Activated naive CD8-positive, alpha-beta T cell treated with anti-CD3 and anti-CD28 coated beads, Interleukin-2, amount 10 ng/mL, durations not matched to agents 7 days and 5 days (primary cell): Measurements from ENCODE around the gene ESPNL. TPM values are rescaled to one million over a fixed set of nuclear protein-coding genes. Genes with fewer than 3 reads are reported as not detected.
A peak's percentile ranks its signal among the peaks of the same experiment; 100 is the strongest.

Source experiments
- ATAC-seq: fragments of 150-1000 bp; cut with Tn5 transposase; one replicate; pipeline ENCODE4 v1.10.0; 2021; ENCODE audit warnings: low read depth, moderate library complexity
- POLR2A ChIA-PET: fragments of 350-600 bp; sonication (Branson Sonifier 250); formaldehyde crosslinking; loops from one replicate; lab custom pipeline; 2021; ENCODE audit warnings: antibody characterized with exemption; lab: Charles Lee
- DNase-seq: peaks from one replicate; pipeline ENCODE4 v3.0.0; 2021
- H3K27ac Mint-ChIP-seq: one replicate; pipeline ENCODE4 v1.8.0; 2022; ENCODE audit warnings: mild to moderate bottlenecking, mixed read lengths
- H3K27me3 Mint-ChIP-seq: one replicate; pipeline ENCODE4 v1.8.0; 2022; ENCODE audit warnings: mild to moderate bottlenecking, moderate library complexity, mixed read lengths
- H3K36me3 Mint-ChIP-seq: one replicate; pipeline ENCODE4 v1.8.0; 2021; ENCODE audit warnings: mild to moderate bottlenecking, mixed read lengths
- H3K4me1 Mint-ChIP-seq: one replicate; pipeline ENCODE4 v1.8.0; 2021; ENCODE audit warnings: mixed read lengths
- H3K4me3 Mint-ChIP-seq: one replicate; pipeline ENCODE4 v1.8.0; 2022; ENCODE audit warnings: mild to moderate bottlenecking, moderate library complexity, mixed read lengths
- H3K9me3 Mint-ChIP-seq: one replicate; pipeline ENCODE4 v1.8.0; 2021; ENCODE audit warnings: mixed read lengths
- total RNA-seq, 2 experiments: library from RNA; stranded (reverse); gene quantifications; one replicate each; pipeline ENCODE4 v1.2.3, GENCODE V29; 2021

The ESPNL gene
- total RNA-seq, 2 experiments from 2014 or later = 0.09 to 0.11 TPM

GRCh38 chr2:238134393-238134785 lies 34.2 kb downstream of the ESPNL start:
- Mint-ChIP-seq H3K27me3 (no peaks in the 10 kb centered on the region), H3K9me3 (no peaks in the 10 kb centered on the region), H3K4me1 (no peaks in the 10 kb centered on the region), H3K4me3 (no peak overlapping the region), H3K36me3 (no peaks in the 10 kb centered on the region), H3K27ac (no peak overlapping the region)
- no peak for ATAC-seq
- POLR2A ChIA-PET = no interaction called here
- no peak for DNase-seq

- no peaks in the 10 kb centered on the region for H3K9me3 Mint-ChIP-seq
- ATAC-seq (no peak), DNase-seq (no peak)
- H3K4me3 Mint-ChIP-seq = no peak overlapping the region
- H3K27me3 Mint-ChIP-seq = no peaks in the 10 kb centered on the region
- no peaks in the 10 kb centered on the region for H3K36me3 Mint-ChIP-seq
- no peak overlapping the region for H3K27ac Mint-ChIP-seq
- no peaks in the 10 kb centered on the region for H3K4me1 Mint-ChIP-seq
- POLR2A ChIA-PET = no interaction called here
Observed at GRCh38 chr2:238135601-238136150, 35.5 kb downstream of the ESPNL start.

- no peaks in the 10 kb centered on the region for H3K27me3 Mint-ChIP-seq
- no peaks in the 10 kb centered on the region for H3K9me3 Mint-ChIP-seq
- no peak overlapping the region for H3K27ac Mint-ChIP-seq
- POLR2A ChIA-PET = no interaction called here
- peaks cover 2% of the 10 kb centered on the region for H3K4me1 Mint-ChIP-seq
- no peak overlapping the region for H3K4me3 Mint-ChIP-seq
- H3K36me3 Mint-ChIP-seq = no peaks in the 10 kb centered on the region
- no peak for ATAC-seq
- no peak for DNase-seq
Observed at GRCh38 chr2:238136820-238137537, 36.8 kb downstream of the ESPNL start.

GRCh38 chr2:238137885-238138284 lies 37.7 kb downstream of the ESPNL start:
- ATAC-seq (no peak), DNase-seq (no peak)
- POLR2A ChIA-PET = no interaction called here
- no peak overlapping the region for H3K27ac Mint-ChIP-seq
- H3K4me1 Mint-ChIP-seq = peaks cover 2% of the 10 kb centered on the region
- no peaks in the 10 kb centered on the region for H3K36me3 Mint-ChIP-seq
- no peaks in the 10 kb centered on the region for H3K27me3 Mint-ChIP-seq
- no peak overlapping the region for H3K4me3 Mint-ChIP-seq
- H3K9me3 Mint-ChIP-seq = no peaks in the 10 kb centered on the region

- POLR2A ChIA-PET = interaction anchor here (1.4 kb wide), 1 partner anchor 170 kb away, joined by 4 read pairs; no protein-coding TSS in a partner anchor
- no peaks in the 10 kb centered on the region for H3K36me3 Mint-ChIP-seq
- H3K27me3 Mint-ChIP-seq = no peaks in the 10 kb centered on the region
- H3K9me3 Mint-ChIP-seq = no peaks in the 10 kb centered on the region
- no peak within 1 kb of the TSS for H3K4me3 Mint-ChIP-seq
- peaks cover 2% of the 10 kb centered on the region for H3K4me1 Mint-ChIP-seq
- ATAC-seq = no peak
- H3K27ac Mint-ChIP-seq = no peak within 1 kb of the TSS
- DNase-seq = no peak
Observed at GRCh38 chr2:238138331-238139195, 38.4 kb downstream of the ESPNL start, which contains the start of gene KLHL30. Gene KLHL30 (plus strand): TSS chr2:238138668. CDS start chr2:238140755, 2,087 bp downstream.

GRCh38 chr2:238139196-238140039 lies 39.3 kb downstream of the ESPNL start:
- no peaks in the 10 kb centered on the region for H3K27me3 Mint-ChIP-seq
- DNase-seq (peak; percentile 72), ATAC-seq (peak; percentile 43)
- POLR2A ChIA-PET = interaction anchor here (1.4 kb wide), 1 partner anchor 171 kb away, joined by 4 read pairs; no protein-coding TSS in a partner anchor
- H3K4me1 Mint-ChIP-seq = peaks cover 2% of the 10 kb centered on the region
- no peaks in the 10 kb centered on the region for H3K9me3 Mint-ChIP-seq
- no peak overlapping the region for H3K27ac Mint-ChIP-seq
- H3K36me3 Mint-ChIP-seq = no peaks in the 10 kb centered on the region
- H3K4me3 Mint-ChIP-seq = no peak overlapping the region

- H3K36me3 Mint-ChIP-seq = no peaks in the 10 kb centered on the region
- H3K27me3 Mint-ChIP-seq = no peaks in the 10 kb centered on the region
- H3K4me3 Mint-ChIP-seq = no peak overlapping the region
- POLR2A ChIA-PET = interaction anchor here (1.4 kb wide), 1 partner anchor 172 kb away, joined by 4 read pairs; no protein-coding TSS in a partner anchor
- DNase-seq = no peak
- no peaks in the 10 kb centered on the region for H3K9me3 Mint-ChIP-seq
- H3K27ac Mint-ChIP-seq = no peak overlapping the region
- H3K4me1 Mint-ChIP-seq = peaks cover 2% of the 10 kb centered on the region
- no peak for ATAC-seq
Observed at GRCh38 chr2:238140040-238140439, 39.9 kb downstream of the ESPNL start.

GRCh38 chr2:238140721-238141540 lies 40.8 kb downstream of the ESPNL start:
- ATAC-seq (no peak), DNase-seq (no peak)
- Mint-ChIP-seq H3K27ac (no peak overlapping the region), H3K36me3 (no peaks in the 10 kb centered on the region), H3K4me3 (no peak overlapping the region), H3K9me3 (no peaks in the 10 kb centered on the region), H3K27me3 (no peaks in the 10 kb centered on the region), H3K4me1 (peaks cover 2% of the 10 kb centered on the region)
- POLR2A ChIA-PET = no interaction called here

GRCh38 chr2:238141541-238142318 lies 41.6 kb downstream of the ESPNL start:
- Mint-ChIP-seq H3K9me3 (no peaks in the 10 kb centered on the region), H3K4me1 (peaks cover 2% of the 10 kb centered on the region), H3K36me3 (no peaks in the 10 kb centered on the region), H3K4me3 (no peak overlapping the region), H3K27ac (peak overlapping the region; percentile 70), H3K27me3 (no peaks in the 10 kb centered on the region)
- POLR2A ChIA-PET = no interaction called here
- DNase-seq = no peak
- no peak for ATAC-seq

GRCh38 chr2:238142382-238143205 lies 42.5 kb downstream of the ESPNL start:
- no peak for ATAC-seq
- no peaks in the 10 kb centered on the region for H3K36me3 Mint-ChIP-seq
- H3K9me3 Mint-ChIP-seq = no peaks in the 10 kb centered on the region
- DNase-seq = no peak
- POLR2A ChIA-PET = no interaction called here
- no peak overlapping the region for H3K4me3 Mint-ChIP-seq
- H3K4me1 Mint-ChIP-seq = peaks cover 2% of the 10 kb centered on the region
- no peaks in the 10 kb centered on the region for H3K27me3 Mint-ChIP-seq
- no peak overlapping the region for H3K27ac Mint-ChIP-seq
